Measurements from ENCODE around the gene AGPAT3.

DNA sequence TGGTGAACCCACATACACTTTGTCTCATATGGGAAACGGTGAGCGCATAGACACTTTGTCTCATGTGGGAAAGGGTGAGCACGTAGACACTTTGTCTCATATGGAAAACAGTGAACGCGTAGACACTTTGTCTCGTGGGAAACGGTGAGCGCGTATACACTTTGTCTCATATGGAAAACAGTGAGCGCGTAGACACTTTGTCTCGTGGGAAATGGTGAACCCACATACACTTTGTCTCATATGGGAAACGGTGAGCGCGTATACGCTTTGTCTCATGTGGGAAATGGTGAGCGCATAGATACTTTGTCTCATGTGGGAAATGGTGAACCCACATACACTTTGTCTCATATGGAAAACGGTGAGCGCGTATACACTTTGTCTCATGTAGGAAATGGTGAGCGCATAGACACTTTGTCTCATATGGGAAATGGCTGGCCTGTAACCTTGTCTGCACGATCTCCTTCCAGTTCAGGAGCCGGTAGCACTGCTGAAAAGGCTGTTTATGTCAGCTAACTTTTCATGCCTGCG, 96.4 kb downstream of the AGPAT3 start:
- TF ChIP-seq POLR2A (IDR thresholded peaks at IDR 0.05; ENCODE audit: low read depth) (no peak), POLR2AphosphoS5 (IDR thresholded peaks at IDR 0.05) (no peak)
- TF ChIP-seq, protein P1, sequence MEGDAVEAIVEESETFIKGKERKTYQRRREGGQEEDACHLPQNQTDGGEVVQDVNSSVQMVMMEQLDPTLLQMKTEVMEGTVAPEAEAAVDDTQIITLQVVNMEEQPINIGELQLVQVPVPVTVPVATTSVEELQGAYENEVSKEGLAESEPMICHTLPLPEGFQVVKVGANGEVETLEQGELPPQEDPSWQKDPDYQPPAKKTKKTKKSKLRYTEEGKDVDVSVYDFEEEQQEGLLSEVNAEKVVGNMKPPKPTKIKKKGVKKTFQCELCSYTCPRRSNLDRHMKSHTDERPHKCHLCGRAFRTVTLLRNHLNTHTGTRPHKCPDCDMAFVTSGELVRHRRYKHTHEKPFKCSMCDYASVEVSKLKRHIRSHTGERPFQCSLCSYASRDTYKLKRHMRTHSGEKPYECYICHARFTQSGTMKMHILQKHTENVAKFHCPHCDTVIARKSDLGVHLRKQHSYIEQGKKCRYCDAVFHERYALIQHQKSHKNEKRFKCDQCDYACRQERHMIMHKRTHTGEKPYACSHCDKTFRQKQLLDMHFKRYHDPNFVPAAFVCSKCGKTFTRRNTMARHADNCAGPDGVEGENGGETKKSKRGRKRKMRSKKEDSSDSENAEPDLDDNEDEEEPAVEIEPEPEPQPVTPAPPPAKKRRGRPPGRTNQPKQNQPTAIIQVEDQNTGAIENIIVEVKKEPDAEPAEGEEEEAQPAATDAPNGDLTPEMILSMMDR (IDR thresholded peaks at IDR 0.05): no peak

Data from esophagus muscularis mucosa (tissue), 3 donors.